K562 (cell line): ENCODE measurements around the gene CMIP. TPM values are rescaled to one million over a fixed set of nuclear protein-coding genes. Genes with fewer than 3 reads are reported as not detected.

Source experiments
- ATAC-seq: fragments of 200-7000 bp; cut with Tn5 transposase; 3 replicates; pipeline ENCODE4 v1.9.1; 2020; ENCODE audit warnings: moderate library complexity
- BruUV-seq: library from RNA; stranded (reverse); fragments of 400-500 nt; replicated peaks from 2 replicates; lab custom pipeline; 2021; lab: Mats Ljungman, UMichigan
- CTCF ChIA-PET: fragments of 300-600 bp; formaldehyde crosslinking; extraction: SDS; loops from one replicate; lab custom pipeline; 2021; ENCODE audit warnings: low intra/inter-chr PET ratio; lab: Yijun Ruan, JAX
- POLR2A ChIA-PET: fragments of 300-600, 350-650 bp; sonication (Branson Sonifier 250); formaldehyde crosslinking; extraction: SDS; loops from one replicate; lab custom pipeline; 2021; ENCODE audit warnings: antibody characterized with exemption, inconsistent platforms; lab: Yijun Ruan, JAX
- DNase-seq, 4 experiments: peaks; one replicate each; pipeline versions ENCODE4 v3.0.0 to v3.0.0-alpha.2; 2011 to 2018; ENCODE audit warnings: low spot score in 3 of 4, mixed read lengths in 3 of 4; ENCODE audit errors: extremely low read depth in 1 of 4
- FAIRE-seq: peaks from 2 replicates; lab custom pipeline; 2011; peaks lifted over from hg19 to GRCh38; lab: Jason Lieb, UNC
- H2AFZ ChIP-seq: 2 replicates; pipeline ENCODE4 v1.6.0; 2011; ENCODE audit warnings: low read depth, low read length, control low read depth, inconsistent platforms
- H3K27ac ChIP-seq: fragments of 200-600 bp; 3 replicates; pipeline ENCODE4 v1.8.0; 2011; ENCODE audit warnings: low read depth, mild to moderate bottlenecking, control low read depth, inconsistent platforms, low read length, moderate library complexity, mixed read lengths; ENCODE audit errors: extremely low read depth
- H3K27me3 ChIP-seq, 2 experiments: fragments of 300-600 bp in 1 of 2; 2 replicates in 1 of 2; 3 replicates in 1 of 2; pipeline versions ENCODE4 v1.6.0 to v1.8.0; 2011; ENCODE audit warnings: inconsistent platforms in 2 of 2, low read length in 2 of 2, mild to moderate bottlenecking in 1 of 2, mixed read lengths in 1 of 2, moderate library complexity in 1 of 2; ENCODE audit not compliant: control insufficient read depth in 2 of 2, insufficient read depth in 2 of 2
- H3K36me3 ChIP-seq: fragments of 300-600 bp; 3 replicates; pipeline ENCODE4 v1.8.0; 2011; ENCODE audit warnings: mild to moderate bottlenecking, low read length, inconsistent platforms; ENCODE audit not compliant: control insufficient read depth, insufficient read depth
- H3K4me1 ChIP-seq, 2 experiments: fragments of 200-600 bp in 1 of 2; replicated peaks in 1 of 2; 2 replicates in 1 of 2; 3 replicates in 1 of 2; pipeline versions ENCODE4 v1.5.1 to v1.8.0; 2011; ENCODE audit warnings: inconsistent platforms in 2 of 2, low read length in 2 of 2, mild to moderate bottlenecking in 1 of 2, mixed read lengths in 1 of 2, moderate library complexity in 1 of 2; ENCODE audit not compliant: control insufficient read depth in 2 of 2, insufficient read depth in 2 of 2
- H3K4me2 ChIP-seq: 2 replicates; pipeline ENCODE4 v1.6.1; 2011; ENCODE audit warnings: low read length, control low read depth, inconsistent platforms, mixed read lengths; ENCODE audit not compliant: insufficient read depth
- H3K4me3 ChIP-seq: fragments of 200-600 bp; sonication (generic), shearing (Covaris generic); 2 replicates; pipeline ENCODE4 v1.5.1; 2016; ENCODE audit warnings: control low read depth, inconsistent platforms
- H3K79me2 ChIP-seq: fragments of 200-600 bp; 3 replicates; pipeline ENCODE4 v1.8.0; 2011; ENCODE audit warnings: low read length, inconsistent platforms; ENCODE audit not compliant: control insufficient read depth, insufficient read depth
- H3K9ac ChIP-seq, 2 experiments: 2 replicates each; pipeline versions ENCODE4 v1.6.0 to v1.6.1; 2011; ENCODE audit warnings: low read depth in 2 of 2, low read length in 2 of 2, control low read depth in 1 of 2, inconsistent platforms in 1 of 2, mild to moderate bottlenecking in 1 of 2, mixed read lengths in 1 of 2; ENCODE audit not compliant: insufficient read depth in 1 of 2
- H3K9me1 ChIP-seq: one replicate; pipeline ENCODE4 v1.6.0; 2011; ENCODE audit warnings: inconsistent platforms, mild to moderate bottlenecking, low read length, moderate library complexity; ENCODE audit not compliant: control insufficient read depth, insufficient read depth
- H3K9me3 ChIP-seq: replicated peaks from 2 replicates; pipeline ENCODE4 v1.5.1; 2011; ENCODE audit warnings: low read depth, low read length, inconsistent platforms; ENCODE audit not compliant: control insufficient read depth, insufficient read depth
- H4K20me1 ChIP-seq: replicated peaks from 2 replicates; pipeline ENCODE4 v1.6.1; 2011; ENCODE audit warnings: low read length, inconsistent platforms, mixed read lengths; ENCODE audit not compliant: control insufficient read depth, insufficient read depth
- BRF1 ChIP-seq: IDR thresholded peaks from 3 replicates; pipeline ENCODE4 v1.6.1; 2011; ENCODE audit warnings: borderline replicate concordance, mild to moderate bottlenecking; ENCODE audit not compliant: insufficient read length; ENCODE audit errors: extremely low read depth
- ETS1 ChIP-seq: conservative IDR thresholded peaks from 2 replicates; pipeline ENCODE4 v1.6.1; 2011; ENCODE audit warnings: low read depth, mild to moderate bottlenecking, low read length; ENCODE audit not compliant: control insufficient read depth
- FOS ChIP-seq: IDR thresholded peaks from 3 replicates; pipeline ENCODE4 v1.6.1; 2011; ENCODE audit not compliant: insufficient read length; ENCODE audit errors: extremely low read depth
- HDGF ChIP-seq: fragments of 450-650 bp; IDR thresholded peaks from 2 replicates; pipeline ENCODE4 v1.6.1; 2016
- HNRNPL ChIP-seq: fragments of 200-400 bp; formaldehyde crosslinking; IDR thresholded peaks from 2 replicates; pipeline ENCODE4 v1.6.1; 2017; ENCODE audit warnings: low read depth, mild to moderate bottlenecking, low read length
- NCOR1 ChIP-seq: fragments of 450-650 bp; IDR thresholded peaks from 2 replicates; pipeline ENCODE4 v1.6.1; 2016; ENCODE audit warnings: mild to moderate bottlenecking, moderate library complexity
- POLR3A ChIP-seq: IDR thresholded peaks from 2 replicates; pipeline ENCODE4 v1.6.1; 2011; ENCODE audit warnings: borderline replicate concordance, mild to moderate bottlenecking, moderate library complexity; ENCODE audit not compliant: insufficient read length, insufficient read depth; ENCODE audit errors: extremely low read depth
- RBM22 ChIP-seq: fragments of 200-400 bp; formaldehyde crosslinking; IDR thresholded peaks from 2 replicates; pipeline ENCODE4 v1.6.1; 2018; ENCODE audit warnings: low read length, low read depth; ENCODE audit not compliant: poor library complexity, severe bottlenecking
- RCOR1 ChIP-seq, 2 experiments: IDR thresholded peaks; 2 replicates each; pipeline ENCODE4 v1.6.1; 2012; ENCODE audit warnings: low read depth in 2 of 2, low read length in 2 of 2, borderline replicate concordance in 1 of 2, improper control_type of control experiment in 1 of 2
- STAT5A ChIP-seq: IDR thresholded peaks from 2 replicates; pipeline ENCODE4 v1.6.1; 2012; ENCODE audit warnings: low read length, inconsistent platforms, borderline replicate concordance
- ZNF707 ChIP-seq: fragments of 250-450 bp; sonication (Bioruptor Pico); conservative IDR thresholded peaks from 2 replicates; pipeline ENCODE4 v1.8.0; 2022; ENCODE audit warnings: inconsistent platforms, mild to moderate bottlenecking, moderate library complexity
- WGBS: fragments of 100-300 bp; shearing (Covaris generic); methylation state at CpG from one replicate; pipeline ENCODE4 v1.1.6; 2016; ENCODE audit warnings: low coverage, mixed read lengths; ENCODE audit not compliant: insufficient coverage; ENCODE audit errors: missing lambda C conversion rate; 5-methylcytosine and 5-hydroxymethylcytosine counted together
- in situ Hi-C: fragments of 300-500 bp; cut with MboI; formaldehyde crosslinking; loops from 4 replicates; pipeline ENCODE4 v1.15.0; 2018; ENCODE audit warnings: inconsistent platforms, mixed read lengths
- intact Hi-C: fragments of 100-400 bp; cut with micrococcal nuclease; formaldehyde crosslinking; loops from 2 replicates; pipeline ENCODE4 v1.14.2; 2022
- polyA plus RNA-seq, 8 experiments: library from polyadenylated mRNA; depleted of rRNA in 4 of 8; stranded (reverse) in 5 of 8; unstranded in 3 of 8; fragments of >200 nt; fragmentation: Nextera tagmentation in 2 of 8; fragmentation: Illumina TruSeq in 1 of 8; extraction: Ambion mirVana in 2 of 8; extraction: Trizol in 1 of 8; gene quantifications; 2 replicates each; pipeline versions ENCODE4 v1.2.1 to v1.2.3, GENCODE V29; 2011 to 2014; ENCODE audit warnings: inconsistent platforms in 1 of 8, missing spikeins in 1 of 8
- total RNA-seq, 7 experiments: library from RNA; depleted of rRNA in 6 of 7; stranded (reverse); fragments of >200 nt in 6 of 7; fragmentation: Illumina TruSeq in 2 of 7; extraction: Trizol in 2 of 7; gene quantifications; 2 replicates each; pipeline versions ENCODE4 v1.2.1 to v1.2.3, GENCODE V29; 2011 to 2021; ENCODE audit warnings: low replicate concordance in 1 of 7
- TF ChIP-seq, protein P1 (sequence below): fragments of 450-650 bp; conservative IDR thresholded peaks from 2 replicates; pipeline ENCODE4 v1.6.1; 2016; ENCODE audit warnings: missing genetic modification characterization, low read depth, mild to moderate bottlenecking, missing compliant biosample characterization, moderate library complexity
- TF ChIP-seq, protein P2 (sequence below): fragments of 450-650 bp; conservative IDR thresholded peaks from 2 replicates; pipeline ENCODE4 v1.6.1; 2016; ENCODE audit warnings: missing genetic modification characterization, low read depth, mild to moderate bottlenecking, control low read depth, missing compliant biosample characterization

The CMIP gene
- total and polyA plus RNA-seq, 9 of the 15 experiments (the other 6 are each of a cell fraction or from before 2014, with no cell fraction given) = 0.94 to 82.5 (median 10.3) TPM

DNA sequence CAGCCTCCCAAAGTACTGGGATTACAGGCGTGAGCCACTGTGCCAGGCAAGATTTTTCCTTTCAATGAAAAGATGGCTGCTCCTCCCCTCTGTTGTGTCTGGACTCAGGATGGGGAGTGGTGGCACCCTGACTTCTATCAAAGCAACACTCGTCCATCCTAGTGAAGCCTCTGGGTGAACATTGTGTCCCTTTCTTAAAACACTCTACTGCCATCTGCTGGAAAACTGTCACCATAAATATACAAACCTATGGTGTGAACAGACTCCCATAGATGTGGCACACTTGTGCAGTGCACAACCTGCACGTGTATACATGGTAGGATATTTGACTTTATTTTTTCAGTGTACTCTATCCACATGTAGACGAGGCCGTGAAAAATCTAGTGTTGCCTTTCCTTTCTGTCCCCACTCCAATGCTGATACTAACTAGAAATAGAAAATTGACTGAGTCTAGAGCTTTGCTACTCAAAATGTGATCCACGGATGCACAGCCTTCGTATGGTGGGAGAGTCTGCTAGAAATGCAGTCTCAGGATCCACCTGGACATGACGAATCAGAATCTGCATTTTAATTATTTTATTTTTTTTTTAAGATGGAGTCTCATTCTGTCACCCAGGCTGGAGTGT is 278.6 kb downstream of the CMIP start:
- in situ Hi-C loops (loop anchor here (5.0 kb wide), 1 partner anchor 361 kb away; no protein-coding TSS in a partner anchor), intact Hi-C loops (loop anchor here (1.0 to 5.0 kb wide), 5 partner anchors 100 to 516 kb away; no protein-coding TSS in a partner anchor)
- ATAC-seq (peak; percentile 92), DNase-seq (peak; percentile 60 to 87 (median 69)), FAIRE-seq (peak; percentile 95)
- Histone ChIP-seq H3K27me3 (peaks cover 8 to 24% of the 10 kb centered on the region in 2 experiments; a peak in 4 of 5 replicates), H3K4me1 (peaks cover 4 to 6% of the 10 kb centered on the region in 2 experiments; a peak in 3 of 5 replicates), H3K9ac (no peak overlapping the region), H3K79me2 (no peaks in the 10 kb centered on the region), H4K20me1 (no peaks in the 10 kb centered on the region), H3K4me2 (no peak overlapping the region), H3K4me3 (no peak overlapping the region), H3K36me3 (no peaks in the 10 kb centered on the region), H2AFZ (no peak overlapping the region), H3K27ac (no peak overlapping the region), H3K9me3 (no peaks in the 10 kb centered on the region; the same call in 1 of the 2 replicates), H3K9me1 (no peaks in the 10 kb centered on the region)
- BruUV-seq = no TSS peak
- 4% methylated on average over 8 of the region's 8 CpGs for WGBS
- POLR2A ChIA-PET = interaction anchor here (0.7 kb wide), 1 partner anchor 28 kb away, joined by 3 read pairs; no protein-coding TSS in a partner anchor
- CTCF ChIA-PET = interaction anchor here (1.9 to 2.4 kb wide), 4 partner anchors 99 to 357 kb away, joined by 4 to 32 read pairs (median 22); no protein-coding TSS in a partner anchor
- TF ChIP-seq STAT5A (no peak), NCOR1 (0 out of 2 replicates have a peak, but pooled peaks have one; percentile 9), ETS1 (no peak), HDGF (no peak), BRF1 (no peak), POLR3A (no peak), FOS (no peak), ZNF707 (no peak), HNRNPL (no peak), RCOR1 (IDR thresholded peaks at IDR 0.05; ENCODE audit: borderline replicate concordance in 1 of 2, low read depth in 2 of 2, low read length in 2 of 2) (peak in 1 of 2 experiments; percentile 63; a peak in 1 of 4 replicates), RBM22 (no peak)
- TF ChIP-seq, protein P1, sequence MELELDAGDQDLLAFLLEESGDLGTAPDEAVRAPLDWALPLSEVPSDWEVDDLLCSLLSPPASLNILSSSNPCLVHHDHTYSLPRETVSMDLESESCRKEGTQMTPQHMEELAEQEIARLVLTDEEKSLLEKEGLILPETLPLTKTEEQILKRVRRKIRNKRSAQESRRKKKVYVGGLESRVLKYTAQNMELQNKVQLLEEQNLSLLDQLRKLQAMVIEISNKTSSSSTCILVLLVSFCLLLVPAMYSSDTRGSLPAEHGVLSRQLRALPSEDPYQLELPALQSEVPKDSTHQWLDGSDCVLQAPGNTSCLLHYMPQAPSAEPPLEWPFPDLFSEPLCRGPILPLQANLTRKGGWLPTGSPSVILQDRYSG (tag) = no peak
- TF ChIP-seq, protein P2, sequence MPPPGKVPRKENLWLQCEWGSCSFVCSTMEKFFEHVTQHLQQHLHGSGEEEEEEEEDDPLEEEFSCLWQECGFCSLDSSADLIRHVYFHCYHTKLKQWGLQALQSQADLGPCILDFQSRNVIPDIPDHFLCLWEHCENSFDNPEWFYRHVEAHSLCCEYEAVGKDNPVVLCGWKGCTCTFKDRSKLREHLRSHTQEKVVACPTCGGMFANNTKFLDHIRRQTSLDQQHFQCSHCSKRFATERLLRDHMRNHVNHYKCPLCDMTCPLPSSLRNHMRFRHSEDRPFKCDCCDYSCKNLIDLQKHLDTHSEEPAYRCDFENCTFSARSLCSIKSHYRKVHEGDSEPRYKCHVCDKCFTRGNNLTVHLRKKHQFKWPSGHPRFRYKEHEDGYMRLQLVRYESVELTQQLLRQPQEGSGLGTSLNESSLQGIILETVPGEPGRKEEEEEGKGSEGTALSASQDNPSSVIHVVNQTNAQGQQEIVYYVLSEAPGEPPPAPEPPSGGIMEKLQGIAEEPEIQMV (tag) = no peak
